ENCODE measurements around the gene CDK6.
"Not testable (repeated sequence)": the region's sequence is repeated elsewhere in the genome, so short reads cannot be mapped to it uniquely, and the experiment has no call there.

Gene CDK6

DNA sequence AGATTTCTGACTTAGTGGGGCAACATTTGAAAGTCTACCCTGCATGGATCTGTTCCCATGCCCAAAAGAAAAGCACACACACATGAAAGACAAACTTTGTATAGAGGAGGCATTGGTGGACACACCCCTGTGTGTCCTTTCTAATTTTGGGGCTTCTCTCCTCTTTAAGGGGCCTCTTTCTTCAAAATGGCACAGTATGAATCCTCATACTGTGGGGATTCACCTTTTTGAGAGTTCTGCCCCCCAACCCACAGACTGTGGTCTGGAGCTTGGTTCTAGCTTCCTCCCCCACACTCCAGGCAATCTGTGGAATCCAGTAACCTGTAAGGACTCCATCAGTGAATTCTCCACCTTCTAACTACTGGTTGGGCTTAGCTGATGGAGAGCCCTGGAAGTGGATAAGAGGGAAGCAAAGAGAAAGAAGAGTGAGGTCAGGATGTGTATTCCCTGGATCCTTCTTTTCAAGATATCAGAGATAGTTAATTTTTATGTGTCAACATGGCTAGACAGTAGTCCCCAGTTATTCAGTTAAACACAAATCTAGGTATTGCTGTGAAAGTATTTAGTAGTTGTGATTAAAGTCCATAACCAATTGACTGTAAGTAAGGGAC lies 32.4 kb upstream of the CDK6 start:
- no peak overlapping the region for H3K4me2 ChIP-seq (ENCODE audit: low read length)
- TF ChIP-seq CTCF (IDR thresholded peaks at IDR 0.05; ENCODE audit: low read length) (no peak), EZH2 (IDR thresholded peaks at IDR 0.05; ENCODE audit: borderline replicate concordance, low read length) (no peak)
- no peaks in the 10 kb centered on the region for H3K27me3 ChIP-seq (ENCODE audit: insufficient read depth, low read length)
- H3K9ac ChIP-seq (ENCODE audit: low read length) = no peak overlapping the region
- no peaks in the 10 kb centered on the region for H3K79me2 ChIP-seq (ENCODE audit: insufficient read depth, low read length)
- no peaks in the 10 kb centered on the region for H3K36me3 ChIP-seq (ENCODE audit: insufficient read depth, low read length)
- no peaks in the 10 kb centered on the region for H3K9me2 ChIP-seq (ENCODE audit: low read depth, low read length)
- H3K9me3 ChIP-seq (ENCODE audit: low read length) = peaks cover 12% of the 10 kb centered on the region; the same call in 1 of the 2 replicates
- no peak overlapping the region for H2AFZ ChIP-seq (ENCODE audit: low read length)
- H3K4me3 ChIP-seq (ENCODE audit: low read depth, low read length, poor library complexity, severe bottlenecking) = no peak overlapping the region
- no peak overlapping the region for H3K27ac ChIP-seq (ENCODE audit: low read depth, low read length, poor library complexity, severe bottlenecking)
- no peaks in the 10 kb centered on the region for H4K20me1 ChIP-seq (ENCODE audit: insufficient read depth, low read length)
- no peaks in the 10 kb centered on the region for H3K4me1 ChIP-seq (ENCODE audit: insufficient read depth, low read length, severe bottlenecking)
- no peaks in the 10 kb centered on the region for H3F3A ChIP-seq (ENCODE audit: insufficient read depth, low read length)

GRCh38 chr7:92864169-92864568 lies 27.8 kb upstream of the CDK6 start:
- not testable (repeated sequence) for H3K27ac ChIP-seq (ENCODE audit: low read depth, low read length, poor library complexity, severe bottlenecking); H4K20me1 ChIP-seq (ENCODE audit: insufficient read depth, low read length); H3K36me3 ChIP-seq (ENCODE audit: insufficient read depth, low read length); H3F3A ChIP-seq (ENCODE audit: insufficient read depth, low read length); H3K27me3 ChIP-seq (ENCODE audit: insufficient read depth, low read length); H3K9me2 ChIP-seq (ENCODE audit: low read depth, low read length); H3K79me2 ChIP-seq (ENCODE audit: insufficient read depth, low read length); H2AFZ ChIP-seq (ENCODE audit: low read length); H3K4me2 ChIP-seq (ENCODE audit: low read length); H3K9ac ChIP-seq (ENCODE audit: low read length); H3K4me1 ChIP-seq (ENCODE audit: insufficient read depth, low read length, severe bottlenecking); H3K4me3 ChIP-seq (ENCODE audit: low read depth, low read length, poor library complexity, severe bottlenecking)
- H3K9me3 ChIP-seq (ENCODE audit: low read length) = peaks cover 12% of the 10 kb centered on the region; the same call in 1 of the 2 replicates
- TF ChIP-seq CTCF (IDR thresholded peaks at IDR 0.05; ENCODE audit: low read length) = peak; percentile 60

DNA sequence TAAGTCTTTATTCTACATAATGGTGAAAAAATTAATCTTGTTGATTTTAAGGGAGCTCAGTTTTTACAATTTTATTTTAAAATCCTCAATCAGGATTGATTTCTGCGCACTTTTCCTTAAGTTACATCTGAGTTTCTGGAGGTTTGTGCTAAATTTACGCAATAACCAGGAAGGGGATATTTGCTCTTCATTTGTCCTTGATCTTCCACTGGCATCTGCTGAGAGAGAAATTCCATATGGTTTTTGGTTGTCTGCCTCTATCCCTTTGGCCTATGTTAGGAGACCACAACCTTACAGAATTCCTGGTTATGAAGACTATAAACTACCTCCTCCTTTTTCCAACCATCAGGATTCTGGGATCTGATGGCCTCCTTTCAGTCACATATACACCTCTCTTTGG lies 20.1 kb upstream of the CDK6 start:
- Histone ChIP-seq H3K27me3 (ENCODE audit: insufficient read depth, low read length) (no peaks in the 10 kb centered on the region), H3K36me3 (ENCODE audit: insufficient read depth, low read length) (no peaks in the 10 kb centered on the region), H3F3A (ENCODE audit: insufficient read depth, low read length) (no peaks in the 10 kb centered on the region), H3K4me1 (ENCODE audit: insufficient read depth, low read length, severe bottlenecking) (no peaks in the 10 kb centered on the region), H3K27ac (ENCODE audit: low read depth, low read length, poor library complexity, severe bottlenecking) (no peak overlapping the region), H3K4me3 (ENCODE audit: low read depth, low read length, poor library complexity, severe bottlenecking) (no peak overlapping the region), H3K4me2 (ENCODE audit: low read length) (no peak overlapping the region), H3K9ac (ENCODE audit: low read length) (no peak overlapping the region), H2AFZ (ENCODE audit: low read length) (no peak overlapping the region), H3K9me3 (ENCODE audit: low read length) (no peaks in the 10 kb centered on the region), H3K79me2 (ENCODE audit: insufficient read depth, low read length) (no peaks in the 10 kb centered on the region), H3K9me2 (ENCODE audit: low read depth, low read length) (no peaks in the 10 kb centered on the region), H4K20me1 (ENCODE audit: insufficient read depth, low read length) (no peaks in the 10 kb centered on the region)
- no peak for TF ChIP-seq CTCF (IDR thresholded peaks at IDR 0.05; ENCODE audit: low read length)
- TF ChIP-seq EZH2 (IDR thresholded peaks at IDR 0.05; ENCODE audit: borderline replicate concordance, low read length) = no peak

Measured in OCI-LY1 (cell line).